ENCODE data around the gene RTN4R. TPM values are rescaled to one million over a fixed set of nuclear protein-coding genes. Genes with fewer than 3 reads are reported as not detected.
A peak's percentile ranks its signal among the peaks of the same experiment; 100 is the strongest.
"Not testable (repeated sequence)": the region's sequence is repeated elsewhere in the genome, so short reads cannot be mapped to it uniquely, and the experiment has no call there.

RTN4R gene
- total and polyA plus RNA-seq, 9 of the 15 experiments (the other 6 are each of a cell fraction or from before 2014, with no cell fraction given), result 0.04 to 2.8 (median 1.4) TPM; not detected in 3

DNA sequence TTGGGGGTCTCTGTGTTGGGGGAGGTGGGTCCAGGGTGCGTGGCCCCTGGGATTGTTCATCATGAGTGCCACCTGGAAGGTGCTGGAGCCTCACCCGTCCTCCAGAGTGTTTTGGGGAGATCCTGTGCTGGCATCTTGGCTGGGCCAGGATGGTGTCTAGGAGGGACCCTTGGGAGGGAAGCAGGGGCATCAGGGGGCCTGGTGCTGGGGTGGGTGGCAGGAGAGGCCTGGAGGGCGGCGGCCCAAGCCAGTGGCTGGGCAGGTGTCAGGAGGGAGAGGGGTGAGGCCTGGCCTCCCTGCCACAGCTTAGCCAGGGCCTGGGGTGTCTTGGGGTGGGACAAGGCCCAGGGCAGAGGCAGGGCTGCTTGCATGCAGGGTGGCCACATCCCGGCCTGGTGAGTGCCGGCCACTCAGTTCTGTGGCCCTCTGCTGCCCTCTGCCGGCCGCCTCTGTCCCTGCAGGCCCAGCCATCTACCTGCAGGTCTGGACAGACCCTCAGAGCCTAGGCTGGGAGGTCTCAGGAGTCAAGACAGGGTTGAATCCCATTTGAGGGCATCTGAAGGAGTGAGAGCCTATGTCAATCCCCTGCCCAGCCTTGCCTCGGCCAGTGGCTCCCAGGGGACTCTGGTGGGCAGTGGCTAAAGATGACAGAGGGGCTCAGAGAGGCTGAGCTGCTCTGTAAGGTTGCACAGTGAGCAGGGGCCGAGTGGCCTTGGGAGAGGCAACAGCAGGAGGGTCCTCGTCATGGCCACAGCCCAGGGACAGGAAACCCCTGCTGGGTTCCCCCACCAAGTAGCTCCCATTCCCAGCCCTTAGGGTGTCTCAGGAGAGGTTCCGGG, 17.6 kb upstream of the RTN4R start (continued):
- TF ChIP-seq JUND (IDR thresholded peaks at IDR 0.05; ENCODE audit: borderline replicate concordance, low read depth, low read length) (peak; percentile 68), KLF16 (IDR thresholded peaks at IDR 0.05) (0 out of 2 replicates have a peak, but pooled peaks have one; percentile 64), ESRRA (IDR thresholded peaks at IDR 0.05; ENCODE audit: borderline replicate concordance, low read depth) (peak; percentile 37; the same call in 1 of the 2 replicates), SMC3 (conservative IDR thresholded peaks at IDR 0.05; ENCODE audit: insufficient read depth, low read depth, low read length) (peak; percentile 100), ZNF24 (IDR thresholded peaks at IDR 0.05) (0 out of 2 replicates have a peak, but pooled peaks have one; percentile 27), SMARCA5 (IDR thresholded peaks at IDR 0.05) (peak; percentile 92; the same call in 1 of the 2 replicates), TEAD1 (CRISPR knock-in tag; IDR thresholded peaks at IDR 0.05) (peak in 1 of 2 experiments; percentile 51; a peak in 1 of 4 replicates), BHLHE40 (IDR thresholded peaks at IDR 0.05; ENCODE audit: low read length) (peak; percentile 63; the same call in 1 of the 2 replicates), RB1 (IDR thresholded peaks at IDR 0.05; ENCODE audit: low read depth) (peak; percentile 93; the same call in 1 of the 2 replicates), ERF (CRISPR knock-in tag; IDR thresholded peaks at IDR 0.05) (0 out of 2 replicates have a peak, but pooled peaks have one; percentile 64), XRCC5 (IDR thresholded peaks at IDR 0.05; ENCODE audit: low read depth, low read length) (peak; percentile 74), BCOR (IDR thresholded peaks at IDR 0.05) (peak; percentile 74), E2F3 (CRISPR knock-in tag; IDR thresholded peaks at IDR 0.05) (0 out of 2 replicates have a peak, but pooled peaks have one; percentile 32), SETDB1 (IDR thresholded peaks at IDR 0.05; ENCODE audit: low read length) (peak; percentile 44), RAD21 (CRISPR knock-in tag; conservative IDR thresholded peaks at IDR 0.05 in 1 of 2, IDR thresholded peaks at IDR 0.05 in 1 of 2) (peak; percentile 99 to 100), NEUROD1 (IDR thresholded peaks at IDR 0.05; ENCODE audit: borderline replicate concordance, low read depth, low read length, partially characterized antibody) (peak; percentile 58), CTBP1 (IDR thresholded peaks at IDR 0.05; ENCODE audit: borderline replicate concordance) (peak; percentile 41; the same call in 1 of the 2 replicates), NR2C2 (CRISPR knock-in tag; IDR thresholded peaks at IDR 0.05) (0 out of 2 replicates have a peak, but pooled peaks have one; percentile 52), ZNF263 (CRISPR knock-in tag; IDR thresholded peaks at IDR 0.05; ENCODE audit: borderline replicate concordance) (peak; percentile 1; the same call in 1 of the 2 replicates)
- TF ChIP-seq JUND (tag; IDR thresholded peaks at IDR 0.05; ENCODE audit: borderline replicate concordance, low read depth, low read length); NR2C2 (tag; IDR thresholded peaks at IDR 0.05): not testable (repeated sequence)
- TF ChIP-seq, protein P1, sequence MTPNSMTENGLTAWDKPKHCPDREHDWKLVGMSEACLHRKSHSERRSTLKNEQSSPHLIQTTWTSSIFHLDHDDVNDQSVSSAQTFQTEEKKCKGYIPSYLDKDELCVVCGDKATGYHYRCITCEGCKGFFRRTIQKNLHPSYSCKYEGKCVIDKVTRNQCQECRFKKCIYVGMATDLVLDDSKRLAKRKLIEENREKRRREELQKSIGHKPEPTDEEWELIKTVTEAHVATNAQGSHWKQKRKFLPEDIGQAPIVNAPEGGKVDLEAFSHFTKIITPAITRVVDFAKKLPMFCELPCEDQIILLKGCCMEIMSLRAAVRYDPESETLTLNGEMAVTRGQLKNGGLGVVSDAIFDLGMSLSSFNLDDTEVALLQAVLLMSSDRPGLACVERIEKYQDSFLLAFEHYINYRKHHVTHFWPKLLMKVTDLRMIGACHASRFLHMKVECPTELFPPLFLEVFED (CRISPR knock-in tag; conservative IDR thresholded peaks at IDR 0.05), result 0 out of 2 replicates have a peak, but pooled peaks have one; percentile 24
- TF ChIP-seq, protein P2, sequence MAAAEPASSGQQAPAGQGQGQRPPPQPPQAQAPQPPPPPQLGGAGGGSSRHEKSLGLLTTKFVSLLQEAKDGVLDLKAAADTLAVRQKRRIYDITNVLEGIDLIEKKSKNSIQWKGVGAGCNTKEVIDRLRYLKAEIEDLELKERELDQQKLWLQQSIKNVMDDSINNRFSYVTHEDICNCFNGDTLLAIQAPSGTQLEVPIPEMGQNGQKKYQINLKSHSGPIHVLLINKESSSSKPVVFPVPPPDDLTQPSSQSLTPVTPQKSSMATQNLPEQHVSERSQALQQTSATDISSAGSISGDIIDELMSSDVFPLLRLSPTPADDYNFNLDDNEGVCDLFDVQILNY (CRISPR knock-in tag; IDR thresholded peaks at IDR 0.05), result peak; percentile 75; the same call in 1 of the 2 replicates
- TF ChIP-seq, protein P3, sequence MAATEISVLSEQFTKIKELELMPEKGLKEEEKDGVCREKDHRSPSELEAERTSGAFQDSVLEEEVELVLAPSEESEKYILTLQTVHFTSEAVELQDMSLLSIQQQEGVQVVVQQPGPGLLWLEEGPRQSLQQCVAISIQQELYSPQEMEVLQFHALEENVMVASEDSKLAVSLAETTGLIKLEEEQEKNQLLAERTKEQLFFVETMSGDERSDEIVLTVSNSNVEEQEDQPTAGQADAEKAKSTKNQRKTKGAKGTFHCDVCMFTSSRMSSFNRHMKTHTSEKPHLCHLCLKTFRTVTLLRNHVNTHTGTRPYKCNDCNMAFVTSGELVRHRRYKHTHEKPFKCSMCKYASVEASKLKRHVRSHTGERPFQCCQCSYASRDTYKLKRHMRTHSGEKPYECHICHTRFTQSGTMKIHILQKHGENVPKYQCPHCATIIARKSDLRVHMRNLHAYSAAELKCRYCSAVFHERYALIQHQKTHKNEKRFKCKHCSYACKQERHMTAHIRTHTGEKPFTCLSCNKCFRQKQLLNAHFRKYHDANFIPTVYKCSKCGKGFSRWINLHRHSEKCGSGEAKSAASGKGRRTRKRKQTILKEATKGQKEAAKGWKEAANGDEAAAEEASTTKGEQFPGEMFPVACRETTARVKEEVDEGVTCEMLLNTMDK (IDR thresholded peaks at IDR 0.05; ENCODE audit: borderline replicate concordance, insufficient read depth, low read depth, low read length, poor library complexity, severe bottlenecking), result peak; percentile 73

All from K562 (cell line).